SU-DHL-6 (cell line): ENCODE data around the gene ELMO1.

Experiments
- CTCF ChIP-seq: fragments of 200-600 bp; sonication (generic); IDR thresholded peaks from one replicate; pipeline ENCODE4 v1.5.1; 2017; ENCODE audit warnings: antibody characterized with exemption, mild to moderate bottlenecking, low read length, moderate library complexity; ENCODE audit not compliant: insufficient read depth, poor library complexity, severe bottlenecking
- EZH2phosphoT487 ChIP-seq: fragments of 200-600 bp; sonication (generic), shearing (Covaris generic); conservative IDR thresholded peaks from 2 replicates; pipeline ENCODE4 v1.6.1; 2018; ENCODE audit warnings: mild to moderate bottlenecking, antibody characterized with exemption, low read length, moderate library complexity, mixed read lengths

GRCh38 chr7:36977878-36978277 is 470.8 kb downstream of the ELMO1 start:
- TF ChIP-seq CTCF: no peak
- no peak for TF ChIP-seq EZH2phosphoT487
